Uterus (tissue), 4 donors: ENCODE results near the gene SULF2. TPM values are rescaled to one million over a fixed set of nuclear protein-coding genes. Genes with fewer than 3 reads are reported as not detected.

ENCODE experiments used
- DNase-seq, 2 donors: peaks; one replicate each; pipeline ENCODE4 v3.0.0-alpha.2; 2019 to 2020
- H3K27ac ChIP-seq, 2 donors: fragments of 200-600 bp; sonication (generic); 1 replicate in 1 of 2; 2 replicates in 1 of 2; pipeline ENCODE4 v1.5.1; 2016 to 2018
- H3K27me3 ChIP-seq, 2 donors: fragments of 200-600 bp; sonication (generic); one replicate each; pipeline ENCODE4 v1.5.1; 2018 to 2019; ENCODE audit warnings: control low read depth in 1 of 2
- H3K36me3 ChIP-seq, 2 donors: fragments of 200-600 bp; sonication (generic); one replicate each; pipeline ENCODE4 v1.5.1; 2019; ENCODE audit warnings: control low read depth in 1 of 2
- H3K4me1 ChIP-seq, 2 donors: fragments of 200-600 bp; sonication (generic); one replicate each; pipeline ENCODE4 v1.5.1; 2018 to 2019; ENCODE audit warnings: control low read depth in 1 of 2
- H3K4me3 ChIP-seq, 2 donors: fragments of 200-600 bp; sonication (generic); 1 replicate in 1 of 2; 2 replicates in 1 of 2; pipeline ENCODE4 v1.5.1; 2018 to 2019; ENCODE audit warnings: mild to moderate bottlenecking in 1 of 2
- H3K9me3 ChIP-seq, 2 donors: fragments of 200-600 bp; sonication (generic); one replicate each; pipeline ENCODE4 v1.5.1; 2019; ENCODE audit warnings: control low read depth in 1 of 2
- POLR2A ChIP-seq, 2 donors: fragments of 450-650 bp; IDR thresholded peaks; one replicate each; pipeline ENCODE4 v1.6.1; 2016; ENCODE audit warnings: antibody characterized with exemption in 2 of 2, mild to moderate bottlenecking in 1 of 2, moderate library complexity in 1 of 2
- intact Hi-C: fragments of 100-400 bp; cut with DNase I; formaldehyde crosslinking; loops from one replicate; pipeline ENCODE4 v1.15.1; 2023; ENCODE audit warnings: low total_unique reads
- total RNA-seq, 4 donors: library from RNA; depleted of rRNA in 3 of 4; stranded (reverse); fragments of >200 nt in 3 of 4; gene quantifications; one replicate each; pipeline versions ENCODE4 v1.1.0 to v1.2.4, GENCODE V29; 2014 to 2023
- TF ChIP-seq, protein P1 (sequence below), 4 experiments: fragments of 200-600 bp in 2 of 4; fragments of 450-650 bp in 2 of 4; sonication (generic) in 2 of 4; IDR thresholded peaks; one replicate each; pipeline ENCODE4 v1.5.1; 2016 to 2019; ENCODE audit warnings: antibody characterized with exemption in 4 of 4, mild to moderate bottlenecking in 2 of 4, moderate library complexity in 1 of 4
- donor health status: DM: yes; HTN: yes; CAD: no.

Gene SULF2
- total RNA-seq, 4 donors from 2014 or later: 95.9 to 558 (median 213) TPM

- Histone ChIP-seq H3K4me3 (no peak overlapping the region), H3K27ac (no peak overlapping the region), H3K9me3 (no peaks in the 10 kb centered on the region), H3K4me1 (no peaks in the 10 kb centered on the region), H3K36me3 (no peaks in the 10 kb centered on the region), H3K27me3 (no peaks in the 10 kb centered on the region)
- no peak for DNase-seq
- intact Hi-C loops: no loop called here
- TF ChIP-seq POLR2A (IDR thresholded peaks at IDR 0.05): no peak
- TF ChIP-seq, protein P1, sequence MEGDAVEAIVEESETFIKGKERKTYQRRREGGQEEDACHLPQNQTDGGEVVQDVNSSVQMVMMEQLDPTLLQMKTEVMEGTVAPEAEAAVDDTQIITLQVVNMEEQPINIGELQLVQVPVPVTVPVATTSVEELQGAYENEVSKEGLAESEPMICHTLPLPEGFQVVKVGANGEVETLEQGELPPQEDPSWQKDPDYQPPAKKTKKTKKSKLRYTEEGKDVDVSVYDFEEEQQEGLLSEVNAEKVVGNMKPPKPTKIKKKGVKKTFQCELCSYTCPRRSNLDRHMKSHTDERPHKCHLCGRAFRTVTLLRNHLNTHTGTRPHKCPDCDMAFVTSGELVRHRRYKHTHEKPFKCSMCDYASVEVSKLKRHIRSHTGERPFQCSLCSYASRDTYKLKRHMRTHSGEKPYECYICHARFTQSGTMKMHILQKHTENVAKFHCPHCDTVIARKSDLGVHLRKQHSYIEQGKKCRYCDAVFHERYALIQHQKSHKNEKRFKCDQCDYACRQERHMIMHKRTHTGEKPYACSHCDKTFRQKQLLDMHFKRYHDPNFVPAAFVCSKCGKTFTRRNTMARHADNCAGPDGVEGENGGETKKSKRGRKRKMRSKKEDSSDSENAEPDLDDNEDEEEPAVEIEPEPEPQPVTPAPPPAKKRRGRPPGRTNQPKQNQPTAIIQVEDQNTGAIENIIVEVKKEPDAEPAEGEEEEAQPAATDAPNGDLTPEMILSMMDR (IDR thresholded peaks at IDR 0.05): no peak
These were observed 33.8 kb upstream of the SULF2 start for GRCh38 chr20:47818996-47819609.

DNA sequence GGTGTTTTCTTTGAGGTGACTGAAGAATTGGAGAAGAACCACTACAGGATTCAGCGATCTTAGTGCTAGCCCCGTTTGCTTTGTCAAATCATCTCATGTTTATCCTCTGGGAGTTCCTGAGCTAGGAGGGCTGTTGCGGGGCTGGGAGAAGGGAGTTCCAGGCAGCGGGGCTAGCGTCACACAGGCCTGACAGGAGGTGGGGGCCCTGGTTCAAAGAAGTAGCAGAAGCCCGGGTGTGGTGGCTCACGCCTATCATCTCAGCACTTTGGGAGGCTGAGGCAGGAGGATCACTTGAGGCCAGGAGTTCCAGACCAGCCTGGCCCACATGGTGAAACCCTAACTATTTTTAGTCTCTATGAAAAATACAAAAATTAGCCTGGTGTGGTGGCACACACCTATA is 33.2 kb upstream of the SULF2 start:
- H3K27me3 ChIP-seq: no peaks in the 10 kb centered on the region
- TF ChIP-seq, protein P1 (IDR thresholded peaks at IDR 0.05): no peak
- TF ChIP-seq POLR2A (IDR thresholded peaks at IDR 0.05): no peak
- H3K36me3 ChIP-seq: no peaks in the 10 kb centered on the region
- DNase-seq: no peak
- no peak overlapping the region for H3K27ac ChIP-seq
- intact Hi-C loops: no loop called here
- H3K9me3 ChIP-seq: no peaks in the 10 kb centered on the region
- H3K4me1 ChIP-seq: no peaks in the 10 kb centered on the region
- no peak overlapping the region for H3K4me3 ChIP-seq

DNA sequence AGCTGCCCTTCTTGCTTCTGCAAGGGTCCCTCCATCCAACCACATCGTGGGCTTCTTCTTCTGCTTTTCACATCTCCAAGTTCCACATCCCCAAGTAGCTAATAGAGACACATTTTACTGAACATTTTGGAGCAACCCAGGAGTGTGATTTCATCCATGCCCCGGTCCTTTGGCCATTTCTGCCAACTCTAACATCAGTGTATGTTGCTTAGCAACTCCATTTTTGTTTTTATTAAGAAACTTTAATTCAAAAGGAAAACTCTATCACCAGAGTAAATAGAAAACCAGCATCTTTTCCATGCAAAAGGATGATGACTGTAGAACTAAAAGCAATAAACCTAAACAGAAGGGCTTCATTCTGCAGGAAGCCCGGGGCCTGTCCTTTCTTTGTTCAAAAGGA is 32.7 kb upstream of the SULF2 start:
- no peaks in the 10 kb centered on the region for H3K27me3 ChIP-seq
- no peak overlapping the region for H3K4me3 ChIP-seq
- TF ChIP-seq POLR2A (IDR thresholded peaks at IDR 0.05): no peak
- TF ChIP-seq, protein P1 (IDR thresholded peaks at IDR 0.05): no peak
- no peaks in the 10 kb centered on the region for H3K36me3 ChIP-seq
- no peaks in the 10 kb centered on the region for H3K4me1 ChIP-seq
- intact Hi-C loops: no loop called here
- H3K9me3 ChIP-seq: no peaks in the 10 kb centered on the region
- H3K27ac ChIP-seq: no peak overlapping the region
- no peak for DNase-seq

DNA sequence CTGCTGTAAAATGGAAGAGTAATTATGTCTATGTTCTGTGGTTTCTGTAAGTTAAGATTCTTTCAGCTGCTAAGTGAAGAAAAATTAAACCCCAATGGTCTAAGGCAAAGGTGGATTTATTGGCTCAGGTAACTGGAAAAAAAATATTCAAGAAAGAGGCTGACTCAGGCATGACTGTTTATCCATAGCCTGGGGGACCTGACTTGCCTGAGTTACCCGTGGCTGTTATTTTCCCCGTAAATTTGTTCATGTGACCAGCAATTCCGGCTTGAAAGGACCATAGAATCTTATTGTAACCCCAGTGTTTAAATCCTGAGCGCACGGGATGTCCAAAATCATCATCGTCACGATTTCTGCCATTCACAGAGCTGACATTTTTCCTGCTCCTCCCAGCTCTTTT is 32.3 kb upstream of the SULF2 start:
- TF ChIP-seq, protein P1 (IDR thresholded peaks at IDR 0.05): no peak
- TF ChIP-seq POLR2A (IDR thresholded peaks at IDR 0.05): no peak
- intact Hi-C loops: no loop called here
- H3K9me3 ChIP-seq: no peaks in the 10 kb centered on the region
- no peak for DNase-seq
- no peaks in the 10 kb centered on the region for H3K4me1 ChIP-seq
- no peak overlapping the region for H3K27ac ChIP-seq
- H3K27me3 ChIP-seq: no peaks in the 10 kb centered on the region
- H3K36me3 ChIP-seq: no peaks in the 10 kb centered on the region
- H3K4me3 ChIP-seq: no peak overlapping the region

- H3K27ac ChIP-seq: no peak overlapping the region
- no peaks in the 10 kb centered on the region for H3K9me3 ChIP-seq
- intact Hi-C loops: no loop called here
- TF ChIP-seq, protein P1 (IDR thresholded peaks at IDR 0.05): no peak
- no peak for TF ChIP-seq POLR2A (IDR thresholded peaks at IDR 0.05)
- no peaks in the 10 kb centered on the region for H3K4me1 ChIP-seq
- no peak for DNase-seq
- no peak overlapping the region for H3K4me3 ChIP-seq
- H3K27me3 ChIP-seq: no peaks in the 10 kb centered on the region
- no peaks in the 10 kb centered on the region for H3K36me3 ChIP-seq
These were observed 31.5 kb upstream of the SULF2 start for GRCh38 chr20:47816487-47817451.
